ENCODE results near the gene METTL13. TPM values are rescaled to one million over a fixed set of nuclear protein-coding genes. Genes with fewer than 3 reads are reported as not detected.

Gene METTL13
- total and polyA plus RNA-seq, 2 of the 8 experiments (the other 6 are each of a cell fraction or from before 2014, with no cell fraction given): 38.1 to 66.3 TPM

- TF ChIP-seq CHD7 (IDR thresholded peaks at IDR 0.05; ENCODE audit: insufficient replicate concordance, low read length) (no peak), CHD1 (IDR thresholded peaks at IDR 0.05; ENCODE audit: low read depth, low read length) (no peak), JUND (IDR thresholded peaks at IDR 0.05; ENCODE audit: low read length) (no peak), TBP (IDR thresholded peaks at IDR 0.05; ENCODE audit: low read depth, low read length) (no peak)
Measured at GRCh38 chr1:171754971-171755370, 26.5 kb upstream of the METTL13 start (continued).
